ENCODE results near the gene CYP4F8.
"Not testable (repeated sequence)": the region's sequence is repeated elsewhere in the genome, so short reads cannot be mapped to it uniquely, and the experiment has no call there.

CYP4F8 gene

GRCh38 chr19:15644816-15645215 is 29.8 kb downstream of the CYP4F8 start:
- DNase-seq: no peak

GRCh38 chr19:15649526-15649925 is 34.5 kb downstream of the CYP4F8 start:
- DNase-seq: no peak

- not testable (repeated sequence) for DNase-seq
These were observed 35.1 kb downstream of the CYP4F8 start for GRCh38 chr19:15650123-15650522.

GRCh38 chr19:15651791-15652190 is 36.8 kb downstream of the CYP4F8 start:
- DNase-seq: no peak

GRCh38 chr19:15652559-15653278 is 37.7 kb downstream of the CYP4F8 start:
- DNase-seq: no peak

GRCh38 chr19:15656467-15656866 is 41.4 kb downstream of the CYP4F8 start:
- DNase-seq: no peak

GRCh38 chr19:15663247-15663646 is 48.2 kb downstream of the CYP4F8 start:
- DNase-seq: no peak

GRCh38 chr19:15666186-15666585 is 51.2 kb downstream of the CYP4F8 start:
- no peak for DNase-seq

- DNase-seq: no peak
These were observed 51.9 kb downstream of the CYP4F8 start for GRCh38 chr19:15666883-15667282.

- DNase-seq: no peak
These were observed 54.4 kb downstream of the CYP4F8 start for GRCh38 chr19:15669440-15669839.

- no peak for DNase-seq
These were observed 54.9 kb downstream of the CYP4F8 start for GRCh38 chr19:15669891-15670290.

GRCh38 chr19:15671237-15671821 is 56.3 kb downstream of the CYP4F8 start:
- no peak for DNase-seq

- DNase-seq: no peak
These were observed 57.0 kb downstream of the CYP4F8 start for GRCh38 chr19:15671891-15672579.

GRCh38 chr19:15672580-15673175 is 57.7 kb downstream of the CYP4F8 start, which contains the start of gene CYP4F12:
Gene CYP4F12 (plus strand): TSS chr19:15673087. CDS start chr19:15673530, 443 bp downstream.
- no peak for DNase-seq

- no peak for DNase-seq
These were observed 58.2 kb downstream of the CYP4F8 start for GRCh38 chr19:15673176-15673654.

GRCh38 chr19:15675560-15675959 is 60.5 kb downstream of the CYP4F8 start:
- no peak for DNase-seq

- no peak for DNase-seq
These were observed 64.1 kb downstream of the CYP4F8 start for GRCh38 chr19:15679089-15679488.

- DNase-seq: not testable (repeated sequence)
These were observed 64.8 kb downstream of the CYP4F8 start for GRCh38 chr19:15679865-15680264.
